Mammary epithelial cell (primary cell): ENCODE measurements around the gene ZNF334.

Experiments
- EZH2 ChIP-seq: IDR thresholded peaks from 2 replicates; pipeline ENCODE4 v1.6.1; 2012; ENCODE audit warnings: low read length, inconsistent platforms, borderline replicate concordance
- TF ChIP-seq, protein P1 (sequence below), 2 donors: IDR thresholded peaks in 1 of 2; conservative IDR thresholded peaks in 1 of 2; 2 replicates each; pipeline ENCODE4 v1.5.1; 2011 to 2012; ENCODE audit warnings: inconsistent platforms in 2 of 2, low read length in 2 of 2, mild to moderate bottlenecking in 2 of 2, control low read depth in 1 of 2, low read depth in 1 of 2; ENCODE audit not compliant: insufficient read depth in 1 of 2; ENCODE audit errors: extremely low read depth in 1 of 2

- TF ChIP-seq, protein P1, sequence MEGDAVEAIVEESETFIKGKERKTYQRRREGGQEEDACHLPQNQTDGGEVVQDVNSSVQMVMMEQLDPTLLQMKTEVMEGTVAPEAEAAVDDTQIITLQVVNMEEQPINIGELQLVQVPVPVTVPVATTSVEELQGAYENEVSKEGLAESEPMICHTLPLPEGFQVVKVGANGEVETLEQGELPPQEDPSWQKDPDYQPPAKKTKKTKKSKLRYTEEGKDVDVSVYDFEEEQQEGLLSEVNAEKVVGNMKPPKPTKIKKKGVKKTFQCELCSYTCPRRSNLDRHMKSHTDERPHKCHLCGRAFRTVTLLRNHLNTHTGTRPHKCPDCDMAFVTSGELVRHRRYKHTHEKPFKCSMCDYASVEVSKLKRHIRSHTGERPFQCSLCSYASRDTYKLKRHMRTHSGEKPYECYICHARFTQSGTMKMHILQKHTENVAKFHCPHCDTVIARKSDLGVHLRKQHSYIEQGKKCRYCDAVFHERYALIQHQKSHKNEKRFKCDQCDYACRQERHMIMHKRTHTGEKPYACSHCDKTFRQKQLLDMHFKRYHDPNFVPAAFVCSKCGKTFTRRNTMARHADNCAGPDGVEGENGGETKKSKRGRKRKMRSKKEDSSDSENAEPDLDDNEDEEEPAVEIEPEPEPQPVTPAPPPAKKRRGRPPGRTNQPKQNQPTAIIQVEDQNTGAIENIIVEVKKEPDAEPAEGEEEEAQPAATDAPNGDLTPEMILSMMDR (conservative IDR thresholded peaks at IDR 0.05 in 1 of 2, IDR thresholded peaks at IDR 0.05 in 1 of 2; ENCODE audit: extremely low read depth in 1 of 2, insufficient read depth in 1 of 2, low read depth in 1 of 2, low read length in 2 of 2): no peak
- TF ChIP-seq EZH2: no peak
These were observed 22.0 kb downstream of the ZNF334 start for GRCh38 chr20:46491354-46491753.
